ENCODE results near the gene HSPA1L.

GRCh38 chr6:31825553-31825952 lies 10.5 kb upstream of the HSPA1L start:
- TF ChIP-seq CHD1 (IDR thresholded peaks at IDR 0.05; ENCODE audit: low read depth, low read length) (no peak), TAF1 (IDR thresholded peaks at IDR 0.05; ENCODE audit: borderline replicate concordance, low read depth, low read length) (no peak), HDAC2 (IDR thresholded peaks at IDR 0.05) (no peak), STAT1 (conservative IDR thresholded peaks at IDR 0.05) (no peak), EZH2 (IDR thresholded peaks at IDR 0.05; ENCODE audit: borderline replicate concordance, control insufficient read depth, low read depth, low read length) (no peak), PML (IDR thresholded peaks at IDR 0.05; ENCODE audit: low read length) (no peak), CEBPB (IDR thresholded peaks at IDR 0.05; ENCODE audit: borderline replicate concordance in 1 of 2, low read depth in 2 of 2, low read length in 2 of 2) (no peak)
- TF ChIP-seq, protein P1, sequence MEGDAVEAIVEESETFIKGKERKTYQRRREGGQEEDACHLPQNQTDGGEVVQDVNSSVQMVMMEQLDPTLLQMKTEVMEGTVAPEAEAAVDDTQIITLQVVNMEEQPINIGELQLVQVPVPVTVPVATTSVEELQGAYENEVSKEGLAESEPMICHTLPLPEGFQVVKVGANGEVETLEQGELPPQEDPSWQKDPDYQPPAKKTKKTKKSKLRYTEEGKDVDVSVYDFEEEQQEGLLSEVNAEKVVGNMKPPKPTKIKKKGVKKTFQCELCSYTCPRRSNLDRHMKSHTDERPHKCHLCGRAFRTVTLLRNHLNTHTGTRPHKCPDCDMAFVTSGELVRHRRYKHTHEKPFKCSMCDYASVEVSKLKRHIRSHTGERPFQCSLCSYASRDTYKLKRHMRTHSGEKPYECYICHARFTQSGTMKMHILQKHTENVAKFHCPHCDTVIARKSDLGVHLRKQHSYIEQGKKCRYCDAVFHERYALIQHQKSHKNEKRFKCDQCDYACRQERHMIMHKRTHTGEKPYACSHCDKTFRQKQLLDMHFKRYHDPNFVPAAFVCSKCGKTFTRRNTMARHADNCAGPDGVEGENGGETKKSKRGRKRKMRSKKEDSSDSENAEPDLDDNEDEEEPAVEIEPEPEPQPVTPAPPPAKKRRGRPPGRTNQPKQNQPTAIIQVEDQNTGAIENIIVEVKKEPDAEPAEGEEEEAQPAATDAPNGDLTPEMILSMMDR (IDR thresholded peaks at IDR 0.05 in 2 of 3, conservative IDR thresholded peaks at IDR 0.05 in 1 of 3; ENCODE audit: control insufficient read depth in 2 of 3, extremely low read depth in 1 of 3, insufficient read depth in 1 of 3, low read depth in 3 of 3, low read length in 3 of 3), result no peak

All from GM12878 (cell line).